Stimulated activated CD4-positive, alpha-beta T cell treated with anti-CD3 and anti-CD28 coated beads, Interleukin-4, amount 100 ng/mL, for 1 hour (primary cell): ENCODE results near the gene ACTRT3.
A peak's percentile ranks its signal among the peaks of the same experiment; 100 is the strongest.
"Not testable (repeated sequence)": the region's sequence is repeated elsewhere in the genome, so short reads cannot be mapped to it uniquely, and the experiment has no call there.

Source experiments
- DNase-seq: peaks from one replicate; pipeline ENCODE4 v3.0.0-alpha.2; 2020

Gene ACTRT3

GRCh38 chr3:169772305-169772896 lies 3.0 kb upstream of the ACTRT3 start:
- DNase-seq, result no peak

GRCh38 chr3:169771497-169772304 lies 2.3 kb upstream of the ACTRT3 start:
- peak; percentile 57 for DNase-seq

GRCh38 chr3:169764882-169765612 lies 4.3 kb downstream of the ACTRT3 start, which contains the start of gene TERC:
Gene TERC, minus strand, starts transcription at chr3:169765060.
- DNase-seq, result peak; percentile 87

- peak; percentile 59 for DNase-seq
These were observed 5.0 kb downstream of the ACTRT3 start for GRCh38 chr3:169764312-169764881.

- no peak for DNase-seq
These were observed 8.9 kb downstream of the ACTRT3 start for GRCh38 chr3:169760479-169760878.

GRCh38 chr3:169759256-169759655 lies 10.1 kb downstream of the ACTRT3 start:
- DNase-seq, result no peak

GRCh38 chr3:169758359-169758994 lies 10.9 kb downstream of the ACTRT3 start:
- no peak for DNase-seq

GRCh38 chr3:169755488-169755887 lies 13.9 kb downstream of the ACTRT3 start:
- DNase-seq, result no peak

GRCh38 chr3:169754711-169755110 lies 14.7 kb downstream of the ACTRT3 start:
- no peak for DNase-seq

GRCh38 chr3:169751875-169752274 lies 17.5 kb downstream of the ACTRT3 start:
- no peak for DNase-seq

- no peak for DNase-seq
These were observed 18.7 kb downstream of the ACTRT3 start for GRCh38 chr3:169750665-169751064.

GRCh38 chr3:169748670-169749069 lies 20.7 kb downstream of the ACTRT3 start:
- DNase-seq, result no peak

- DNase-seq, result no peak
These were observed 22.4 kb downstream of the ACTRT3 start for GRCh38 chr3:169746924-169747323.

- no peak for DNase-seq
These were observed 24.9 kb downstream of the ACTRT3 start for GRCh38 chr3:169744366-169745054.

- no peak for DNase-seq
These were observed 30.3 kb downstream of the ACTRT3 start for GRCh38 chr3:169739067-169739466.

- not testable (repeated sequence) for DNase-seq
These were observed 37.5 kb downstream of the ACTRT3 start for GRCh38 chr3:169731857-169732256.

- no peak for DNase-seq
These were observed 46.6 kb downstream of the ACTRT3 start for GRCh38 chr3:169722724-169723123.

GRCh38 chr3:169718415-169718814 lies 50.9 kb downstream of the ACTRT3 start:
- not testable (repeated sequence) for DNase-seq
